SK-N-SH (cell line): ENCODE results near the gene KDM6B. TPM values are rescaled to one million over a fixed set of nuclear protein-coding genes. Genes with fewer than 3 reads are reported as not detected.

Experiments
- CTCF ChIA-PET: fragments of 300-600, 350-600 bp; formaldehyde crosslinking; extraction: SDS; loops from one replicate; lab custom pipeline; 2021; lab: Yijun Ruan, JAX
- POLR2A ChIA-PET: fragments of 350-600 bp; sonication (Branson Sonifier 250); formaldehyde crosslinking; extraction: SDS; loops from one replicate; lab custom pipeline; 2020; ENCODE audit warnings: antibody characterized with exemption, inconsistent platforms; lab: Yijun Ruan, JAX
- DNase-seq: peaks from one replicate; pipeline ENCODE4 v3.0.0; 2012
- H2AFZ ChIP-seq: fragments of 200-600 bp; sonication (generic); 2 replicates; pipeline ENCODE4 v1.8.1; 2016; ENCODE audit warnings: antibody characterized with exemption, mild to moderate bottlenecking, low read depth
- H3F3A ChIP-seq: fragments of 200-600 bp; sonication (generic); replicated peaks from 2 replicates; pipeline ENCODE3; 2016; ENCODE audit warnings: antibody characterized with exemption, mild to moderate bottlenecking; ENCODE audit not compliant: insufficient read depth
- H3K27ac ChIP-seq, 2 experiments: fragments of 200-500 bp in 1 of 2; fragments of 200-600 bp in 1 of 2; sonication (Bioruptor generic) in 1 of 2; sonication (generic), shearing (Covaris generic) in 1 of 2; 2 replicates each; pipeline versions ENCODE4 v1.5.1 to v1.6.1; 2014 to 2016; ENCODE audit warnings: low read depth in 2 of 2, inconsistent platforms in 1 of 2, low read length in 1 of 2, mild to moderate bottlenecking in 1 of 2, mixed read lengths in 1 of 2
- H3K27me3 ChIP-seq: fragments of 200-600 bp; sonication (generic), shearing (Covaris generic); 2 replicates; pipeline ENCODE4 v1.6.1; 2016; ENCODE audit warnings: mixed run types; ENCODE audit not compliant: insufficient read depth
- H3K36me3 ChIP-seq, 2 experiments: fragments of 200-500 bp in 1 of 2; fragments of 200-600 bp in 1 of 2; sonication (Bioruptor generic) in 1 of 2; sonication (generic) in 1 of 2; replicated peaks in 1 of 2; 2 replicates each; pipeline versions ENCODE3 to v1.5.1; 2014 to 2016; ENCODE audit warnings: low read length in 1 of 2, mild to moderate bottlenecking in 1 of 2; ENCODE audit not compliant: insufficient read depth in 2 of 2, control insufficient read depth in 1 of 2
- H3K4me1 ChIP-seq, 2 experiments: fragments of 200-500 bp in 1 of 2; fragments of 200-600 bp in 1 of 2; sonication (Bioruptor generic) in 1 of 2; sonication (generic), shearing (Covaris generic) in 1 of 2; 2 replicates each; pipeline versions ENCODE4 v1.5.1 to v1.6.1; 2014 to 2016; ENCODE audit warnings: low read depth in 1 of 2, low read length in 1 of 2, mixed run types in 1 of 2; ENCODE audit not compliant: insufficient read depth in 2 of 2, control insufficient read depth in 1 of 2
- H3K4me2 ChIP-seq: fragments of 200-600 bp; sonication (generic), shearing (Covaris generic); 2 replicates; pipeline ENCODE4 v1.6.1; 2017; ENCODE audit warnings: mixed run types
- H3K4me3 ChIP-seq, 2 experiments: fragments of 200-500 bp in 1 of 2; fragments of 200-600 bp in 1 of 2; sonication (Bioruptor generic) in 1 of 2; sonication (generic), shearing (Covaris generic) in 1 of 2; 2 replicates each; pipeline versions ENCODE4 v1.5.1 to v1.8.1; 2014 to 2016; ENCODE audit warnings: low read depth in 2 of 2, inconsistent platforms in 1 of 2, low read length in 1 of 2, mild to moderate bottlenecking in 1 of 2, mixed read lengths in 1 of 2, moderate library complexity in 1 of 2
- H3K79me2 ChIP-seq: fragments of 200-600 bp; sonication (generic); 2 replicates; pipeline ENCODE4 v1.8.1; 2017; ENCODE audit warnings: mild to moderate bottlenecking; ENCODE audit not compliant: insufficient read depth
- H3K9ac ChIP-seq: fragments of 200-600 bp; sonication (generic); 2 replicates; pipeline ENCODE4 v1.6.1; 2017; ENCODE audit warnings: mixed run types
- H3K9me2 ChIP-seq: fragments of 200-600 bp; sonication (generic); 2 replicates; pipeline ENCODE4 v1.6.1; 2017; ENCODE audit warnings: mixed run types
- H3K9me3 ChIP-seq: fragments of 200-600 bp; sonication (generic); 2 replicates; pipeline ENCODE4 v1.6.1; 2017; ENCODE audit warnings: mixed run types, mild to moderate bottlenecking, moderate library complexity
- H4K20me1 ChIP-seq: fragments of 200-600 bp; sonication (generic); 2 replicates; pipeline ENCODE4 v1.6.1; 2017; ENCODE audit warnings: mild to moderate bottlenecking, mixed run types; ENCODE audit not compliant: insufficient read depth
- CTCF ChIP-seq: fragments of 200-600 bp; sonication (generic); IDR thresholded peaks from 2 replicates; pipeline ENCODE4 v1.6.1; 2017; ENCODE audit warnings: antibody characterized with exemption, mild to moderate bottlenecking, moderate library complexity
- ELF1 ChIP-seq: IDR thresholded peaks from 2 replicates; pipeline ENCODE4 v1.4.0; 2012
- EP300 ChIP-seq, 2 experiments: IDR thresholded peaks; 2 replicates each; pipeline versions ENCODE4 v1.4.0 to v1.6.1; 2012; ENCODE audit warnings: borderline replicate concordance in 1 of 2, low read depth in 1 of 2, low read length in 1 of 2
- EZH2phosphoT487 ChIP-seq: fragments of 200-600 bp; sonication (generic); IDR thresholded peaks from 2 replicates; pipeline ENCODE4 v1.6.1; 2017; ENCODE audit warnings: low read depth, mixed run types, mild to moderate bottlenecking, antibody characterized with exemption, moderate library complexity, borderline replicate concordance
- FOSL2 ChIP-seq: IDR thresholded peaks from 2 replicates; pipeline ENCODE4 v1.4.0; 2012; ENCODE audit warnings: low read depth, mild to moderate bottlenecking, moderate library complexity, borderline replicate concordance
- GABPA ChIP-seq: IDR thresholded peaks from 2 replicates; pipeline ENCODE4 v1.4.0; 2012; ENCODE audit warnings: low read depth, mild to moderate bottlenecking
- MEF2A ChIP-seq: IDR thresholded peaks from 2 replicates; pipeline ENCODE4 v1.4.0; 2012; ENCODE audit warnings: low read depth, borderline replicate concordance
- MXI1 ChIP-seq: IDR thresholded peaks from 2 replicates; pipeline ENCODE4 v1.6.1; 2012; ENCODE audit warnings: mild to moderate bottlenecking, low read depth, low read length, improper control_type of control experiment
- NRF1 ChIP-seq: IDR thresholded peaks from 2 replicates; pipeline ENCODE4 v1.6.1; 2012; ENCODE audit warnings: low read depth, mild to moderate bottlenecking, low read length
- POLR2AphosphoS5 ChIP-seq: IDR thresholded peaks from 2 replicates; pipeline ENCODE4 v1.6.1; 2012; ENCODE audit warnings: low read depth, low read length
- RAD21 ChIP-seq: IDR thresholded peaks from 2 replicates; pipeline ENCODE4 v1.6.1; 2012; ENCODE audit warnings: mild to moderate bottlenecking, low read length
- RCOR1 ChIP-seq: fragments of 150-350 bp; IDR thresholded peaks from 2 replicates; pipeline ENCODE4 v1.6.1; 2017; ENCODE audit warnings: antibody characterized with exemption, low read length
- RFX5 ChIP-seq: IDR thresholded peaks from 2 replicates; pipeline ENCODE4 v1.6.1; 2012; ENCODE audit warnings: mild to moderate bottlenecking, improper control_type of control experiment, low read length
- SIN3A ChIP-seq: IDR thresholded peaks from 2 replicates; pipeline ENCODE4 v1.6.1; 2012; ENCODE audit warnings: low read depth, mild to moderate bottlenecking, low read length, moderate library complexity, borderline replicate concordance
- SMC3 ChIP-seq: IDR thresholded peaks from 2 replicates; pipeline ENCODE4 v1.6.1; 2012; ENCODE audit warnings: low read depth, low read length, improper control_type of control experiment
- TCF12 ChIP-seq: IDR thresholded peaks from 2 replicates; pipeline ENCODE4 v1.4.0; 2012
- TEAD4 ChIP-seq: IDR thresholded peaks from 2 replicates; pipeline ENCODE4 v1.4.0; 2012; ENCODE audit warnings: mild to moderate bottlenecking, borderline replicate concordance; ENCODE audit not compliant: insufficient read depth
- YY1 ChIP-seq: IDR thresholded peaks from 2 replicates; pipeline ENCODE4 v1.4.0; 2012; ENCODE audit warnings: low read depth, mild to moderate bottlenecking
- WGBS: methylation state at CpG from one replicate; pipeline ENCODE4 v1.1.6; 2017; ENCODE audit warnings: low lambda C conversion rate; 5-methylcytosine and 5-hydroxymethylcytosine counted together
- polyA plus RNA-seq, 3 experiments: library from polyadenylated mRNA; depleted of rRNA; stranded (reverse); fragments of >200 nt; gene quantifications; 2 replicates each; pipeline ENCODE4 v1.2.3, GENCODE V29; 2012

KDM6B gene
- polyA plus RNA-seq, 1 of the 3 experiments (the other 2 are of a cell fraction) = 2.6 TPM

DNA sequence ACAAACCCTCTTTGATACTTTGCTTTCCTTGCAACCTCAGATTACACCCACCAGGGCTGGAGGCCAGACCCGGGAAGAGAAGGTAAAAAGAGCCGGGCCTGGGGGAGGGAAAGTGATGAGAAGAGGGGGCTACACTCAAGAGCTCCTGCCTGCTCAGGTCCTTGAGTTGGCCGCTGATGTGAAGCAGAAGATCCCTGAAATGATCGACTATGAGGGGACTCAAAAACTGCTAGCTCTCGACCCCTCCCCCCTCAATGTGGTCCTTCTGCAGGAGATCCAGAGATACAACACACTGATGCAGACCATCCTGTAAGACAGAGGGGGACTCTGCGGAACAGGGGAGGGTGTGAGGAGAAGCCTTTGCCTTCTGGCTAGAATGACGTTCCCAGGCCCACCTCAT lies 2.8 kb upstream of the KDM6B start:
- Histone ChIP-seq H3K4me1 (peaks cover 5 to 7% of the 10 kb centered on the region in 2 experiments; a peak in 2 of 4 replicates), H3K79me2 (0 out of 2 replicates have a peak, but pooled peaks cover 2% of the 10 kb centered on the region), H2AFZ (no peak overlapping the region), H3K9me3 (no peaks in the 10 kb centered on the region), H3K4me3 (no peak overlapping the region), H3K27ac (no peak overlapping the region), H4K20me1 (no peaks in the 10 kb centered on the region), H3K27me3 (peaks cover 7% of the 10 kb centered on the region), H3K9ac (no peak overlapping the region), H3K36me3 (no peaks in the 10 kb centered on the region), H3K9me2 (no peaks in the 10 kb centered on the region), H3F3A (peaks cover 15% of the 10 kb centered on the region), H3K4me2 (no peak overlapping the region)
- DNase-seq = no peak
- ChIA-PET CTCF (interaction anchor here (1.2 to 6.5 kb wide), 4 partner anchors 8 to 81 kb away, joined by 3 to 79 read pairs (median 32); no protein-coding TSS in a partner anchor), POLR2A (no interaction called here)
- TF ChIP-seq TEAD4 (no peak), FOSL2 (no peak), RFX5 (no peak), TCF12 (no peak), GABPA (no peak), EP300 (IDR thresholded peaks at IDR 0.05; ENCODE audit: borderline replicate concordance in 1 of 2, low read depth in 1 of 2, low read length in 1 of 2) (no peak), RCOR1 (no peak), POLR2AphosphoS5 (no peak), SIN3A (no peak), NRF1 (no peak), CTCF (no peak), MEF2A (no peak), EZH2phosphoT487 (no peak), YY1 (no peak), SMC3 (no peak), ELF1 (no peak), RAD21 (no peak), MXI1 (no peak)
- 51% methylated on average over 7 of the region's 7 CpGs for WGBS

GRCh38 chr17:7832431-7832830 lies 1.6 kb upstream of the KDM6B start:
- no peak overlapping the region for H3K9ac ChIP-seq

More at GRCh38 chr17:7832431-7832830, 1.6 kb upstream of the KDM6B start:
- no peak for DNase-seq
- Histone ChIP-seq H3K79me2 (peaks cover 9% of the 10 kb centered on the region), H4K20me1 (no peaks in the 10 kb centered on the region), H2AFZ (no peak overlapping the region), H3K4me3 (no peak overlapping the region), H3F3A (peaks cover 15% of the 10 kb centered on the region), H3K9me2 (no peaks in the 10 kb centered on the region), H3K27ac (no peak overlapping the region), H3K4me1 (peaks cover 5 to 9% of the 10 kb centered on the region in 2 experiments; a peak in 3 of 4 replicates), H3K4me2 (no peak overlapping the region), H3K36me3 (no peaks in the 10 kb centered on the region), H3K27me3 (peaks cover 7% of the 10 kb centered on the region), H3K9me3 (no peaks in the 10 kb centered on the region)
- ChIA-PET CTCF (interaction anchor here (0.6 to 6.5 kb wide), 11 partner anchors 9 to 325 kb away, joined by 3 to 79 read pairs (median 3); partner anchors contain the start of genes CYB5D1, NAA38 and TMEM88), POLR2A (interaction anchor here (1.2 to 1.6 kb wide), 2 partner anchors 10 to 13 kb away, joined by 3 to 5 read pairs; no protein-coding TSS in a partner anchor)
- WGBS = 87% methylated on average over 10 of the region's 10 CpGs
- TF ChIP-seq CTCF (no peak), SMC3 (no peak)
